ENCODE data around the gene TMEM72. TPM values are rescaled to one million over a fixed set of nuclear protein-coding genes. Genes with fewer than 3 reads are reported as not detected.

TMEM72 gene
- total RNA-seq, 1 experiment from 2014 or later = not detected

DNA sequence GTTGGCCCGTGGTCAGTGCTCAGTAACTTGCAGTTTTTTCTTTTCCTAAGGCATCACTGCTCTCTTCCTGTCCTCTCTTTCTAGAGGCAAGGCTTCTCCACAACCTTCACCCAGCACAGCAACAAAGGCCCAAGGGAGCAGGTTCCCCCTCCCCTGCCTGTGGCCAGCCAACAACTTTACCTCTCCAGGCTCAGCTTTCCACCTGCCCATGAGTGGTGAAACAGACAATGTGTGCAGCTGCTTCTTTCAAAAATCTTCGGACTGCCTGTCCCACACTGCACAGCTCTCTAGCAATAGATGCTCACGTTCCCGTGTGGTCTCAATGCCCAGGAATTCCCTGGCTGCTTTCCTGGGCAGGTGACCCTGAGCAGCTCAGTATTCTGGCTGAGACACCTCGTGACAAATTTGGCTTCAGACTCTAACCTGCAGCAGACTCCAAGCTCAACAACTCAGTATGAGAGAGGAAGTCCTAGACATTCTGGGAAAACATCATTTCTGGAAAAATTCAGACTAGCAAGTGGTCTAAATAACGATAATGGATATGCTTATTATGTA, 28.9 kb upstream of the TMEM72 start:
- H3K9me3 ChIP-seq (ENCODE audit: control insufficient read depth in 1 of 2, insufficient read depth in 1 of 2, low read depth in 1 of 2, low read length in 2 of 2) = no peaks in the 10 kb centered on the region
- no peak overlapping the region for H3K27ac ChIP-seq (ENCODE audit: low read depth, low read length)
- intact Hi-C loops (cut with micrococcal nuclease) = no loop called here
- ChIA-PET CTCF (no interaction called here), RAD21 (ENCODE audit: low non-redundant PET in 1 of 2, low total read pairs in 2 of 2, uncharacterized antibody in 2 of 2, unreplicated experiment in 2 of 2) (no interaction called here), POLR2A (no interaction called here)
- no peak overlapping the region for H3K9ac ChIP-seq (ENCODE audit: low read length)
- H2AFZ ChIP-seq (ENCODE audit: low read depth, low read length, poor library complexity, severe bottlenecking) = no peak overlapping the region
- peaks cover 13% of the 10 kb centered on the region; the same call in 1 of the 2 replicates for H3K27me3 ChIP-seq (ENCODE audit: insufficient read depth, low read length)
- H3K36me3 ChIP-seq (ENCODE audit: control insufficient read depth in 1 of 2, insufficient read depth in 2 of 2, low read length in 2 of 2) = no peaks in the 10 kb centered on the region
- no peak overlapping the region for H3K4me3 ChIP-seq (replicated peaks in 1 of 2; ENCODE audit: low read depth in 1 of 2, low read length in 2 of 2)
- H3K79me2 ChIP-seq (ENCODE audit: insufficient read depth, low read length) = no peaks in the 10 kb centered on the region
- DNase-seq (ENCODE audit: low read depth, low spot score) = no peak
- BruUV-seq (replicated peaks) = no TSS peak
- no peaks in the 10 kb centered on the region for H3K9me2 ChIP-seq (ENCODE audit: insufficient read depth)
- no peaks in the 10 kb centered on the region for H4K20me1 ChIP-seq (ENCODE audit: insufficient read depth)
- TF ChIP-seq CBX3 (IDR thresholded peaks at IDR 0.05; ENCODE audit: low read depth) (no peak), SP1 (IDR thresholded peaks at IDR 0.05; ENCODE audit: low read depth) (no peak), ELF1 (IDR thresholded peaks at IDR 0.05; ENCODE audit: borderline replicate concordance, low read depth) (no peak), CEBPB (IDR thresholded peaks at IDR 0.05; ENCODE audit: low read depth) (no peak), RAD21 (IDR thresholded peaks at IDR 0.05; ENCODE audit: low read depth) (no peak), EGR1 (IDR thresholded peaks at IDR 0.05; ENCODE audit: low read depth) (no peak), TCF7L2 (IDR thresholded peaks at IDR 0.05; ENCODE audit: borderline replicate concordance, extremely low read depth, insufficient read depth, insufficient read length) (no peak), YY1 (IDR thresholded peaks at IDR 0.05; ENCODE audit: extremely low read depth, insufficient replicate concordance, low read depth, low read length) (no peak), EZH2phosphoT487 (IDR thresholded peaks at IDR 0.05; ENCODE audit: borderline replicate concordance) (no peak), MAX (IDR thresholded peaks at IDR 0.05) (no peak), FOSL1 (IDR thresholded peaks at IDR 0.05; ENCODE audit: low read depth) (no peak), ZFX (IDR thresholded peaks at IDR 0.05) (no peak), EZH2 (IDR thresholded peaks at IDR 0.05) (no peak), JUND (IDR thresholded peaks at IDR 0.05) (no peak), ZBTB33 (IDR thresholded peaks at IDR 0.05; ENCODE audit: extremely low read depth, insufficient replicate concordance, low read length) (no peak), ZNF274 (IDR thresholded peaks at IDR 0.05; ENCODE audit: low read depth, low read length) (no peak)
- TF ChIP-seq, protein P1, sequence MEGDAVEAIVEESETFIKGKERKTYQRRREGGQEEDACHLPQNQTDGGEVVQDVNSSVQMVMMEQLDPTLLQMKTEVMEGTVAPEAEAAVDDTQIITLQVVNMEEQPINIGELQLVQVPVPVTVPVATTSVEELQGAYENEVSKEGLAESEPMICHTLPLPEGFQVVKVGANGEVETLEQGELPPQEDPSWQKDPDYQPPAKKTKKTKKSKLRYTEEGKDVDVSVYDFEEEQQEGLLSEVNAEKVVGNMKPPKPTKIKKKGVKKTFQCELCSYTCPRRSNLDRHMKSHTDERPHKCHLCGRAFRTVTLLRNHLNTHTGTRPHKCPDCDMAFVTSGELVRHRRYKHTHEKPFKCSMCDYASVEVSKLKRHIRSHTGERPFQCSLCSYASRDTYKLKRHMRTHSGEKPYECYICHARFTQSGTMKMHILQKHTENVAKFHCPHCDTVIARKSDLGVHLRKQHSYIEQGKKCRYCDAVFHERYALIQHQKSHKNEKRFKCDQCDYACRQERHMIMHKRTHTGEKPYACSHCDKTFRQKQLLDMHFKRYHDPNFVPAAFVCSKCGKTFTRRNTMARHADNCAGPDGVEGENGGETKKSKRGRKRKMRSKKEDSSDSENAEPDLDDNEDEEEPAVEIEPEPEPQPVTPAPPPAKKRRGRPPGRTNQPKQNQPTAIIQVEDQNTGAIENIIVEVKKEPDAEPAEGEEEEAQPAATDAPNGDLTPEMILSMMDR (IDR thresholded peaks at IDR 0.05 in 2 of 3, conservative IDR thresholded peaks at IDR 0.05 in 1 of 3; ENCODE audit: borderline replicate concordance in 1 of 3, insufficient read depth in 1 of 3, low read depth in 2 of 3, low read length in 2 of 3) = no peak
- TF ChIP-seq, protein P2, sequence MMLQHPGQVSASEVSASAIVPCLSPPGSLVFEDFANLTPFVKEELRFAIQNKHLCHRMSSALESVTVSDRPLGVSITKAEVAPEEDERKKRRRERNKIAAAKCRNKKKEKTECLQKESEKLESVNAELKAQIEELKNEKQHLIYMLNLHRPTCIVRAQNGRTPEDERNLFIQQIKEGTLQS (IDR thresholded peaks at IDR 0.05) = no peak
- no peaks in the 10 kb centered on the region for H3K4me1 ChIP-seq (ENCODE audit: control insufficient read depth in 1 of 2, insufficient read depth in 2 of 2, low read length in 2 of 2)
- H3K4me2 ChIP-seq (ENCODE audit: low read length) = no peak overlapping the region
- no peak for ATAC-seq

All from HCT116 (cell line).